K562 (cell line): ENCODE results near the gene EDEM1. TPM values are rescaled to one million over a fixed set of nuclear protein-coding genes. Genes with fewer than 3 reads are reported as not detected.

Source experiments
- ATAC-seq: fragments of 200-7000 bp; cut with Tn5 transposase; 3 replicates; pipeline ENCODE4 v1.9.1; 2020; ENCODE audit warnings: moderate library complexity
- BruUV-seq: library from RNA; stranded (reverse); fragments of 400-500 nt; replicated peaks from 2 replicates; lab custom pipeline; 2021; lab: Mats Ljungman, UMichigan
- CTCF ChIA-PET: fragments of 300-600 bp; formaldehyde crosslinking; extraction: SDS; loops from one replicate; lab custom pipeline; 2021; ENCODE audit warnings: low intra/inter-chr PET ratio; lab: Yijun Ruan, JAX
- POLR2A ChIA-PET: fragments of 300-600, 350-650 bp; sonication (Branson Sonifier 250); formaldehyde crosslinking; extraction: SDS; loops from one replicate; lab custom pipeline; 2021; ENCODE audit warnings: antibody characterized with exemption, inconsistent platforms; lab: Yijun Ruan, JAX
- DNase-seq, 4 experiments: peaks; one replicate each; pipeline versions ENCODE4 v3.0.0 to v3.0.0-alpha.2; 2011 to 2018; ENCODE audit warnings: low spot score in 3 of 4, mixed read lengths in 3 of 4; ENCODE audit errors: extremely low read depth in 1 of 4
- FAIRE-seq: peaks from 2 replicates; lab custom pipeline; 2011; peaks lifted over from hg19 to GRCh38; lab: Jason Lieb, UNC
- H2AFZ ChIP-seq: 2 replicates; pipeline ENCODE4 v1.6.0; 2011; ENCODE audit warnings: low read depth, low read length, control low read depth, inconsistent platforms
- H3K27ac ChIP-seq: fragments of 200-600 bp; 3 replicates; pipeline ENCODE4 v1.8.0; 2011; ENCODE audit warnings: low read depth, mild to moderate bottlenecking, control low read depth, inconsistent platforms, low read length, moderate library complexity, mixed read lengths; ENCODE audit errors: extremely low read depth
- H3K27me3 ChIP-seq, 2 experiments: fragments of 300-600 bp in 1 of 2; 2 replicates in 1 of 2; 3 replicates in 1 of 2; pipeline versions ENCODE4 v1.6.0 to v1.8.0; 2011; ENCODE audit warnings: inconsistent platforms in 2 of 2, low read length in 2 of 2, mild to moderate bottlenecking in 1 of 2, mixed read lengths in 1 of 2, moderate library complexity in 1 of 2; ENCODE audit not compliant: control insufficient read depth in 2 of 2, insufficient read depth in 2 of 2
- H3K36me3 ChIP-seq: fragments of 300-600 bp; 3 replicates; pipeline ENCODE4 v1.8.0; 2011; ENCODE audit warnings: mild to moderate bottlenecking, low read length, inconsistent platforms; ENCODE audit not compliant: control insufficient read depth, insufficient read depth
- H3K4me1 ChIP-seq, 2 experiments: fragments of 200-600 bp in 1 of 2; replicated peaks in 1 of 2; 2 replicates in 1 of 2; 3 replicates in 1 of 2; pipeline versions ENCODE4 v1.5.1 to v1.8.0; 2011; ENCODE audit warnings: inconsistent platforms in 2 of 2, low read length in 2 of 2, mild to moderate bottlenecking in 1 of 2, mixed read lengths in 1 of 2, moderate library complexity in 1 of 2; ENCODE audit not compliant: control insufficient read depth in 2 of 2, insufficient read depth in 2 of 2
- H3K4me2 ChIP-seq: 2 replicates; pipeline ENCODE4 v1.6.1; 2011; ENCODE audit warnings: low read length, control low read depth, inconsistent platforms, mixed read lengths; ENCODE audit not compliant: insufficient read depth
- H3K4me3 ChIP-seq: fragments of 200-600 bp; sonication (generic), shearing (Covaris generic); 2 replicates; pipeline ENCODE4 v1.5.1; 2016; ENCODE audit warnings: control low read depth, inconsistent platforms
- H3K79me2 ChIP-seq: fragments of 200-600 bp; 3 replicates; pipeline ENCODE4 v1.8.0; 2011; ENCODE audit warnings: low read length, inconsistent platforms; ENCODE audit not compliant: control insufficient read depth, insufficient read depth
- H3K9ac ChIP-seq, 2 experiments: 2 replicates each; pipeline versions ENCODE4 v1.6.0 to v1.6.1; 2011; ENCODE audit warnings: low read depth in 2 of 2, low read length in 2 of 2, control low read depth in 1 of 2, inconsistent platforms in 1 of 2, mild to moderate bottlenecking in 1 of 2, mixed read lengths in 1 of 2; ENCODE audit not compliant: insufficient read depth in 1 of 2
- H3K9me1 ChIP-seq: one replicate; pipeline ENCODE4 v1.6.0; 2011; ENCODE audit warnings: inconsistent platforms, mild to moderate bottlenecking, low read length, moderate library complexity; ENCODE audit not compliant: control insufficient read depth, insufficient read depth
- H3K9me3 ChIP-seq: replicated peaks from 2 replicates; pipeline ENCODE4 v1.5.1; 2011; ENCODE audit warnings: low read depth, low read length, inconsistent platforms; ENCODE audit not compliant: control insufficient read depth, insufficient read depth
- H4K20me1 ChIP-seq: replicated peaks from 2 replicates; pipeline ENCODE4 v1.6.1; 2011; ENCODE audit warnings: low read length, inconsistent platforms, mixed read lengths; ENCODE audit not compliant: control insufficient read depth, insufficient read depth
- ARID1B ChIP-seq: fragments of 450-650 bp; IDR thresholded peaks from 2 replicates; pipeline ENCODE4 v1.6.1; 2016; ENCODE audit warnings: antibody characterized with exemption, mild to moderate bottlenecking, inconsistent platforms
- ARNT ChIP-seq, 2 experiments: fragments of 450-650 bp; IDR thresholded peaks; 2 replicates each; pipeline ENCODE4 v1.6.1; 2016; ENCODE audit warnings: mild to moderate bottlenecking in 1 of 2
- CBFA2T2 ChIP-seq: fragments of 450-650 bp; conservative IDR thresholded peaks from 2 replicates; pipeline ENCODE4 v1.6.1; 2017; ENCODE audit warnings: mild to moderate bottlenecking
- CHCHD3 ChIP-seq: fragments of 250-450 bp; sonication (Bioruptor Pico); IDR thresholded peaks from 2 replicates; pipeline ENCODE4 v2.1.2; 2022; ENCODE audit warnings: mild to moderate bottlenecking
- FOXP1 ChIP-seq: sonication (generic); formaldehyde crosslinking; IDR thresholded peaks from 2 replicates; pipeline ENCODE4 v1.8.0; 2022; ENCODE audit warnings: mild to moderate bottlenecking, missing genetic modification reagents
- GTF2E2 ChIP-seq: fragments of 200-800 bp; sonication (Bioruptor generic); IDR thresholded peaks from 2 replicates; pipeline ENCODE4 v1.6.1; 2016; ENCODE audit warnings: missing genetic modification characterization, missing compliant biosample characterization
- HDAC8 ChIP-seq: fragments of 450-650 bp; IDR thresholded peaks from 2 replicates; pipeline ENCODE4 v1.6.1; 2016; ENCODE audit warnings: mild to moderate bottlenecking, missing genetic modification characterization, moderate library complexity, missing compliant biosample characterization
- MAFF ChIP-seq: IDR thresholded peaks from 2 replicates; pipeline ENCODE4 v1.6.1; 2012; ENCODE audit warnings: low read length, improper control_type of control experiment
- RB1 ChIP-seq: fragments of 450-650 bp; IDR thresholded peaks from 2 replicates; pipeline ENCODE4 v1.6.1; 2017; ENCODE audit warnings: low read depth, mild to moderate bottlenecking
- RERE ChIP-seq: sonication (generic); formaldehyde crosslinking; IDR thresholded peaks from 2 replicates; pipeline ENCODE4 v1.8.0; 2023; ENCODE audit warnings: missing genetic modification reagents, mild to moderate bottlenecking, borderline replicate concordance
- TCF15 ChIP-seq: fragments of 250-450 bp; sonication (Bioruptor Pico); IDR thresholded peaks from 2 replicates; pipeline ENCODE4 v1.8.0; 2022; ENCODE audit warnings: moderate library complexity, mild to moderate bottlenecking, inconsistent platforms
- TFE3 ChIP-seq: fragments of 450-650 bp; formaldehyde crosslinking; IDR thresholded peaks from 2 replicates; pipeline ENCODE4 v1.4.0; 2020; ENCODE audit warnings: mild to moderate bottlenecking, mixed read lengths
- ZNF316 ChIP-seq: fragments of 450-650 bp; IDR thresholded peaks from 2 replicates; pipeline ENCODE4 v1.6.1; 2016
- WGBS: fragments of 100-300 bp; shearing (Covaris generic); methylation state at CpG from one replicate; pipeline ENCODE4 v1.1.6; 2016; ENCODE audit warnings: low coverage, mixed read lengths; ENCODE audit not compliant: insufficient coverage; ENCODE audit errors: missing lambda C conversion rate; 5-methylcytosine and 5-hydroxymethylcytosine counted together
- in situ Hi-C: fragments of 300-500 bp; cut with MboI; formaldehyde crosslinking; loops from 4 replicates; pipeline ENCODE4 v1.15.0; 2018; ENCODE audit warnings: inconsistent platforms, mixed read lengths
- intact Hi-C: fragments of 100-400 bp; cut with micrococcal nuclease; formaldehyde crosslinking; loops from 2 replicates; pipeline ENCODE4 v1.14.2; 2022
- polyA plus RNA-seq, 8 experiments: library from polyadenylated mRNA; depleted of rRNA in 4 of 8; stranded (reverse) in 5 of 8; unstranded in 3 of 8; fragments of >200 nt; fragmentation: Nextera tagmentation in 2 of 8; fragmentation: Illumina TruSeq in 1 of 8; extraction: Ambion mirVana in 2 of 8; extraction: Trizol in 1 of 8; gene quantifications; 2 replicates each; pipeline versions ENCODE4 v1.2.1 to v1.2.3, GENCODE V29; 2011 to 2014; ENCODE audit warnings: inconsistent platforms in 1 of 8, missing spikeins in 1 of 8
- total RNA-seq, 7 experiments: library from RNA; depleted of rRNA in 6 of 7; stranded (reverse); fragments of >200 nt in 6 of 7; fragmentation: Illumina TruSeq in 2 of 7; extraction: Trizol in 2 of 7; gene quantifications; 2 replicates each; pipeline versions ENCODE4 v1.2.1 to v1.2.3, GENCODE V29; 2011 to 2021; ENCODE audit warnings: low replicate concordance in 1 of 7
- TF ChIP-seq, protein P1 (sequence below): fragments of 250-450 bp; sonication (Bioruptor Pico); IDR thresholded peaks from 2 replicates; pipeline ENCODE4 v1.4.0; 2020; ENCODE audit warnings: borderline replicate concordance

Gene EDEM1
- total and polyA plus RNA-seq, 9 of the 15 experiments (the other 6 are each of a cell fraction or from before 2014, with no cell fraction given), result 6.2 to 36.7 (median 14.3) TPM

DNA sequence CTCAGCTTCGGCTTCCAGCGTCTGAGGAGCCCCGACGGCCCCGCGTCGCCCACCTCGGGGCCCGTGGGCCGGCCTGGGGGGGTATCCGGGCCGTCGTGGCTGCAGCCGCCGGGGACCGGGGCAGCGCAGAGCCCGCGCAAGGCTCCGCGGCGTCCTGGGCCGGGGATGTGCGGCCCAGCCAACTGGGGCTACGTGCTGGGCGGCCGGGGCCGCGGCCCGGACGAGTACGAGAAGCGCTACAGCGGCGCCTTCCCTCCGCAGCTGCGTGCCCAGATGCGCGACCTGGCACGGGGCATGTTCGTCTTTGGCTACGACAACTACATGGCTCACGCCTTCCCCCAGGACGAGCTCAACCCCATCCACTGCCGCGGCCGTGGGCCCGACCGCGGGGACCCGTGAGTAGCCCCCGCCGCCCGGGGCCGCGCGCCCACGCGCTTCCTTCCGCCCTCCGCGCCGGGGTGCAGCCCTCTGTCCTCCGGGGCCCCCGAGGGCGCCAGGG is 462 bp downstream of the EDEM1 start:
- under 1% methylated on average over 59 of the region's 66 CpGs for WGBS
- ATAC-seq (peak; percentile 53), FAIRE-seq (no peak), DNase-seq (peak; percentile 50 to 69 (median 63))
- intact Hi-C loops, result loop anchor here (2.0 to 5.0 kb wide), 5 partner anchors 65 to 476 kb away; partner anchors contain the start of genes ARL8B and BHLHE40
- peak overlapping the region; percentile 97 for H3K4me2 ChIP-seq
- H3K9me3 ChIP-seq, result no peaks in the 10 kb centered on the region
- H3K4me1 ChIP-seq, result peaks cover 21 to 48% of the 10 kb centered on the region in 2 experiments
- peak overlapping the region; percentile 83 to 99 for H3K9ac ChIP-seq
- peaks cover 8% of the 10 kb centered on the region; the same call in 2 of the 3 replicates for H3K36me3 ChIP-seq
- peak overlapping the region; percentile 87 for H3K4me3 ChIP-seq
- H2AFZ ChIP-seq, result peak overlapping the region; percentile 79
- H3K27ac ChIP-seq, result peak overlapping the region; percentile 86
- ChIA-PET POLR2A (interaction anchor here (0.6 to 4.3 kb wide), 8 partner anchors 8 to 215 kb away, joined by 3 to 33 read pairs (median 4); no protein-coding TSS in a partner anchor), CTCF (no interaction called here)
- H4K20me1 ChIP-seq, result peaks cover 14% of the 10 kb centered on the region
- H3K27me3 ChIP-seq, result no peaks in the 10 kb centered on the region
- H3K9me1 ChIP-seq, result peaks cover 4% of the 10 kb centered on the region
- peaks cover 62% of the 10 kb centered on the region for H3K79me2 ChIP-seq
- BruUV-seq, result no TSS peak
- in situ Hi-C loops, result no loop called here
- no peak for TF ChIP-seq FOXP1 (CRISPR knock-in tag)
- TF ChIP-seq RERE, result no peak
- no peak for TF ChIP-seq ARID1B
- TF ChIP-seq, protein P1, sequence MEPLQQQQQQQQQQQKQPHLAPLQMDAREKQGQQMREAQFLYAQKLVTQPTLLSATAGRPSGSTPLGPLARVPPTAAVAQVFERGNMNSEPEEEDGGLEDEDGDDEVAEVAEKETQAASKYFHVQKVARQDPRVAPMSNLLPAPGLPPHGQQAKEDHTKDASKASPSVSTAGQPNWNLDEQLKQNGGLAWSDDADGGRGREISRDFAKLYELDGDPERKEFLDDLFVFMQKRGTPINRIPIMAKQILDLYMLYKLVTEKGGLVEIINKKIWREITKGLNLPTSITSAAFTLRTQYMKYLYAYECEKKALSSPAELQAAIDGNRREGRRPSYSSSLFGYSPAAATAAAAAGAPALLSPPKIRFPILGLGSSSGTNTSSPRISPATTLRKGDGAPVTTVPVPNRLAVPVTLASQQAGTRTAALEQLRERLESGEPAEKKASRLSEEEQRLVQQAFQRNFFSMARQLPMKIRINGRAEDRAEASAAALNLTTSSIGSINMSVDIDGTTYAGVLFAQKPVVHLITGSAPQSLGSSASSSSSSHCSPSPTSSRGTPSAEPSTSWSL (CRISPR knock-in tag), result no peak; the same call in 1 of the 2 replicates
- TF ChIP-seq HDAC8, result no peak
- TF ChIP-seq CHCHD3 (CRISPR knock-in tag), result no peak
- peak; percentile 84; the same call in 1 of the 2 replicates for TF ChIP-seq GTF2E2 (tag)
- TF ChIP-seq TCF15 (CRISPR knock-in tag), result no peak
- TF ChIP-seq TFE3 (CRISPR knock-in tag), result no peak
- no peak; the same call in none of the 2 replicates for TF ChIP-seq RB1
- TF ChIP-seq ZNF316, result no peak
- TF ChIP-seq ARNT (IDR thresholded peaks at IDR 0.05), result no peak
- TF ChIP-seq MAFF, result no peak
- TF ChIP-seq CBFA2T2, result no peak
